WI38 (cell line): ENCODE results near the gene BICD2.
"Not testable (repeated sequence)": the region's sequence is repeated elsewhere in the genome, so short reads cannot be mapped to it uniquely, and the experiment has no call there.

Experiments
- H3K4me3 ChIP-seq: 2 replicates; pipeline ENCODE4 v1.5.1; 2011; ENCODE audit warnings: low read depth, mild to moderate bottlenecking, control low read depth, low read length
- TF ChIP-seq, protein P1 (sequence below): IDR thresholded peaks from 2 replicates; pipeline ENCODE4 v1.5.1; 2012; ENCODE audit warnings: low read depth, mild to moderate bottlenecking, control low read depth, low read length

The BICD2 gene

DNA sequence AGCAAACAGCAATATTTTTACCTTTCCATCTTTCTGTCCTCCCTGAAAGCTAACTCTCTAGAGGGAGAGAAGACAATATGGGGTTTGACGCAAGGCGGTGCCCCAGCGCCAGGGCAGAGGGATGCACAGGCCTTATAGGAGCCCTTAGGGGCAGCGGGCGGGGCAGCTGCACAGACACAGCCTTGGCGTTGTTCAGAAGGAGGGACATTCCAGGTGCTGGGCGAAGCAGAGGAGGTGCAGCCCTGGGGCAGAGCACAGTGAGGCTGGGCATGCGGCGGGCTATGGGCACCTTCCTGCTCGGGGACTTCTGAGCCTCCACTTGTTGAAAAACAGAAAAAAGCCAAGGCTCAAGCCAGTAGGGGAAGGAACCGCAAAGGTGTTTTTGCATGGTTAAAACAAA is 33.7 kb upstream of the BICD2 start:
- TF ChIP-seq, protein P1, sequence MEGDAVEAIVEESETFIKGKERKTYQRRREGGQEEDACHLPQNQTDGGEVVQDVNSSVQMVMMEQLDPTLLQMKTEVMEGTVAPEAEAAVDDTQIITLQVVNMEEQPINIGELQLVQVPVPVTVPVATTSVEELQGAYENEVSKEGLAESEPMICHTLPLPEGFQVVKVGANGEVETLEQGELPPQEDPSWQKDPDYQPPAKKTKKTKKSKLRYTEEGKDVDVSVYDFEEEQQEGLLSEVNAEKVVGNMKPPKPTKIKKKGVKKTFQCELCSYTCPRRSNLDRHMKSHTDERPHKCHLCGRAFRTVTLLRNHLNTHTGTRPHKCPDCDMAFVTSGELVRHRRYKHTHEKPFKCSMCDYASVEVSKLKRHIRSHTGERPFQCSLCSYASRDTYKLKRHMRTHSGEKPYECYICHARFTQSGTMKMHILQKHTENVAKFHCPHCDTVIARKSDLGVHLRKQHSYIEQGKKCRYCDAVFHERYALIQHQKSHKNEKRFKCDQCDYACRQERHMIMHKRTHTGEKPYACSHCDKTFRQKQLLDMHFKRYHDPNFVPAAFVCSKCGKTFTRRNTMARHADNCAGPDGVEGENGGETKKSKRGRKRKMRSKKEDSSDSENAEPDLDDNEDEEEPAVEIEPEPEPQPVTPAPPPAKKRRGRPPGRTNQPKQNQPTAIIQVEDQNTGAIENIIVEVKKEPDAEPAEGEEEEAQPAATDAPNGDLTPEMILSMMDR, result no peak
- H3K4me3 ChIP-seq, result no peak overlapping the region

DNA sequence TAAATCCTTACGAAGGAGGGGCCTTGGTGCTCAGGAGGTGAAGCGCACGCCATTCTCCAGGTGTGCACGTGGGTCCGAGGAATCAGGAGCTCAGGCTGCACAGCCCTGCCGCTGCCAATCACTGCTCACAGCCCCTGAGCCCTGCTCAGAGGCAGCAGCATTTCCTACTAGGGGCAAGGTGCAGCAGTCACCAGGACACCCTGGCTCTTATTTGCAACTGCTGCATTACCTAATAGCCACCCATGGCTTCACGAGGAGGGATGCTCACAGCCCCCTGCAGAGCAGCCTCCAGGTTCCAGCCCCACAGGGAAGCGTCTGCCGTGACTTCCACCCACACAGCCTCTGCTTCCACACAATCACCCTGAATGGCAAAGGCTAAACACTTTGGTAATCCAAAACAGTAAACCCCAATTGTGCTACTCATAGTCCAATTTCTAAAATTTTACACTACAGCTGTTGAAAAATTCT is 31.7 kb upstream of the BICD2 start:
- H3K4me3 ChIP-seq, result not testable (repeated sequence)

DNA sequence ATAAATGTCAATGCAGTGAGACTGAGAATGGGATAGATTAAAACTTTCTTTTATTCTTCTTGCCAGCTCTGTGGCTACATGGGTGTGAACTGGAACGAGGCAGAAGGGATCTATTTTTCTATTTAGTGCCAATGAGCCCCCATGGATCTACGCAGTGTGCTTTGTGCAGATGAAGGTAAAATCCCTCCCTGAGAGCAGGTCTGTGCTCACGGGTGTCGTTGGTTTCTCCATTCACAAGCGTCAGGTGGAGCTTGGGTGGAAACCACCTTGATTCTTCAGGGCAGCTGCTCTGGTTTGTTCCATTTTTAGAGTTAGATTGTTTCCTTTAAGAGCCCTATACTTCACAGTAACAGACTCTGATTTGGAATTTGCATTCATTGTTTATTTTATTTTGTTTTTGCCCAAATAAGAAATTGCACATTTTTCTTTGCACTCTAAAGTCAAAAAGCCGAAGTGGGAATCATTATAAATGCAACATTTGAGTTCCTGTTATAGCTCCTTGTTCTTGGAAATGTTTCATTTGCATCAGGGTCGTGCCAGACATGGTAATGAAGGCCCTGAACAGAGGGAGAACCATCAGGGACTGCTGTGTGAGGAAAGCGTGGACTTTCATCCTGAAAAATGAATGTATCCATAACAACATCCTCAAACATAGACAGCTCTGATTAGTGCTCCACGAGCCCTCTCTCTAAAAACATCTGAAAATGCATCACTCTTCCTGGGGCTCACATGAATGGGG is 31.1 kb upstream of the BICD2 start:
- H3K4me3 ChIP-seq, result no peak overlapping the region
- TF ChIP-seq, protein P1, result no peak

DNA sequence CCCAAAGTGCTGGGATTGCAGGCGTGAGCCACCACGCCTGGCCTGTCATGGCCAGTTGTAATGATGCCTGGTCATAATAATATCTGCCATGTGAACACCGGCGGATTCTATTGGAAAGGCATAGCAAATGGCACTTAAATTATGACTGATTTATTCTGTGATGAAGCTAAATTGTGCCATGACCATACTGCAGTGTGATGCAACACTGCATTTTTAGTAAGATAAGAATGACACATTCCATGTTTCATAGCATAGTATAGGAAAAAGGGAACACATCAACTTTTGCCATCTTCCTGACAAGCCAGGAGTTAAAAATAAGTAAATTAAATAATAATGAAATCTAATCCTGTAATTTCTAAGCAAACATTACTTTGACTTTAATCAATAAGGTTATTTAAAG is 30.4 kb upstream of the BICD2 start:
- TF ChIP-seq, protein P1, result no peak
- no peak overlapping the region for H3K4me3 ChIP-seq

DNA sequence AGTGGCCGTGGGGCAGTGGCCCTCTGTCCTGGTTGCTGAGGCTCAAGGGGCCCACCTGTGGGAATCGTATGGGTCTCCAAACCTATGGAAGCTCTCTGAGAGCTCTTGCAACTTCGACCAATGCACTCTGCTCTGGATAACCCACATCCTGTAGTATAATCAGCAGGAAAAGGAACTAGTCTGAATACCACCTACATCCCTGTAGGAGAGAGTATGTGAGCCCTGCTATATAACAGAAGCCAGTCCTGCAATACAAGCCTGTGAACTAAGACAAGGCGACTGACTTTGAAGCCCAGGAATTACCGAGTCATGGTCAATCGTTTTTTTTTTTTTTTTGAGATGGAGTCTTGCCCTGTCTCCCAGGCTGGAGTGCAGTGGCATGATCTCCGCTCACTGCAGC is 29.8 kb upstream of the BICD2 start:
- TF ChIP-seq, protein P1, result no peak
- H3K4me3 ChIP-seq, result no peak overlapping the region

DNA sequence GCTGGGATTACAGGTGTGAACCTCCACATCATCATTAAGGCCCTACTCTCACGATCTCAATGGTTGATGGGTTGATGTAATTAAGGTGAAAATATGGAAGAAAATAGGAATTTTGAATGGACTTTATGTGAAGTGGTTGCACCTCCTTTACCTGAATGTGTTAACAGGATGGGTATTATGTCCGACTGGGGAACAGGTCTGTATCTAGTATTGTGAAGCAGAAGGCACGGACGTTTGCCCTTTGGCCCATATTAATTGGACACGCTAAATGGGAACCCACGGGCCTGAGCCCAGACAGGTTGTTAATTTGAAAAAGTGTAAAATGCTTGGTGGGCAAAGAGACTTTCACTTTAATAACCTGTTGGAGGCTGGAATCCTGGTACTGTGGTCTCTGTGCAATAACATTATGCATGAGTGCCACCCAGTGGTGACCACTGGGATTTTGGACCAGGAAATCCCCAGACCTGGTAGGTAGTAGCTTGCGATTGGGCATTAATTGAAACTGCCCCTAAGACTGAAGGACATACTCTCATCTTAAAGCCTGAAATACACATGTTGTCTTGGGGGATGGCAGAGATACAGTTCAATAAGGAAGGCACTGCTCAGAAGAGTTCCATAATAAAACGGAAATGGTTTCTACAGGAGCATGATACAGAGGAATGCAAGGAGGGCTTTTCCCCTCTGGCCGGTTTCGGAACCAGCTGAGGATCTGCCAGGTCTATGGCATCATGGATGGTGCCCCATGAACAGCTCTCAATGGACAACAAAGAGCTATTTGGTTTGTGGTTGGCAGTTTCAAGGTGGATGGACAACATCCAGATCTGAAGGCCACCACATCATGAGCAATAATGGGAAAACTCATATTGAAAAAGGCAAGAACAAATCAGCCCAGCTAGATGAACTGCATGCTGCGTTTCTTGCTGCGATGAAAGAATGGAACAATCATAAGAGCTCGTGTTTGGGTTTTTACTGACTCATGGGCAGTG is 26.2 kb upstream of the BICD2 start:
- H3K4me3 ChIP-seq, result no peak overlapping the region
- TF ChIP-seq, protein P1, result peak; percentile 44

DNA sequence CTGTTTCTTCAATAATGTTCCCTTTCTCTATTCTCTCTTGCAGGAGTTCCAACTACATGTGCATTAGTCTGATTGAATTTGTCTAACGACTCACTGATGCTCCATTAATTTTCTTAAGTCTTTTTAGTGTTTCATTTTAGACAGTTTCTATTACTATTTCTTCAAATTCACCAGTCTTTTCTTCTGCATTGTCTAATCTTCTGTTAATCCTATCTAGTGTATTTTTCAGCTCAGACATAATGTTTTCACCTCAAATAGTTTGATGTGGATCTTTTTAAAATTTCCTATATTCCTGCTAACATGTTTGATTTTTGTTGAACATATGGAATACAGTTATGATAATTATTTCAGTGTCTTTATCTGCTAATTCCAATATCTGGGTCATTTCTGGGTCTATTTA is 21.7 kb upstream of the BICD2 start:
- no peak overlapping the region for H3K4me3 ChIP-seq
- TF ChIP-seq, protein P1, result no peak
